HUES48 (cell line): ENCODE data around the gene MTPN.

ENCODE experiments used
- H3K27ac ChIP-seq: one replicate; pipeline ENCODE4 v1.7.0; 2013; ENCODE audit warnings: low read depth, low read length, inconsistent platforms
- H3K27me3 ChIP-seq: 2 replicates; pipeline ENCODE4 v1.6.1; 2013; ENCODE audit warnings: mild to moderate bottlenecking, low read length; ENCODE audit not compliant: control insufficient read depth, insufficient read depth
- H3K36me3 ChIP-seq: 2 replicates; pipeline ENCODE4 v1.6.1; 2013; ENCODE audit warnings: low read length; ENCODE audit not compliant: control insufficient read depth, insufficient read depth
- H3K4me1 ChIP-seq: 2 replicates; pipeline ENCODE4 v1.6.1; 2013; ENCODE audit warnings: mild to moderate bottlenecking, low read length; ENCODE audit not compliant: control insufficient read depth, insufficient read depth
- H3K4me3 ChIP-seq: 2 replicates; pipeline ENCODE4 v1.5.1; 2013; ENCODE audit warnings: mild to moderate bottlenecking, low read depth, low read length
- H3K9ac ChIP-seq: 2 replicates; pipeline ENCODE4 v1.6.1; 2013; ENCODE audit warnings: mild to moderate bottlenecking, low read depth, low read length, moderate library complexity
- H3K9me3 ChIP-seq: 2 replicates; pipeline ENCODE4 v1.6.1; 2013; ENCODE audit warnings: low read length; ENCODE audit not compliant: control insufficient read depth, insufficient read depth

MTPN gene

GRCh38 chr7:135981958-135982646 is 4.9 kb upstream of the MTPN start:
- Histone ChIP-seq H3K9ac (no peak overlapping the region), H3K27ac (peak overlapping the region; percentile 42), H3K4me3 (no peak overlapping the region), H3K9me3 (peaks cover 12% of the 10 kb centered on the region), H3K4me1 (peaks cover 6% of the 10 kb centered on the region; the same call in 1 of the 2 replicates), H3K36me3 (no peaks in the 10 kb centered on the region), H3K27me3 (no peaks in the 10 kb centered on the region)

- Histone ChIP-seq H3K36me3 (no peaks in the 10 kb centered on the region), H3K9me3 (peaks cover 5% of the 10 kb centered on the region), H3K9ac (no peak overlapping the region), H3K27me3 (no peaks in the 10 kb centered on the region), H3K4me3 (no peak overlapping the region), H3K27ac (no peak overlapping the region), H3K4me1 (peaks cover 11% of the 10 kb centered on the region)
These were observed 3.6 kb upstream of the MTPN start for GRCh38 chr7:135980665-135981180.

- no peak overlapping the region for H3K4me3 ChIP-seq
- H3K36me3 ChIP-seq, result no peaks in the 10 kb centered on the region
- no peak overlapping the region for H3K27ac ChIP-seq
- H3K9me3 ChIP-seq, result no peaks in the 10 kb centered on the region; the same call in 1 of the 2 replicates
- H3K27me3 ChIP-seq, result no peaks in the 10 kb centered on the region
- H3K9ac ChIP-seq, result no peak overlapping the region
- peaks cover 14% of the 10 kb centered on the region for H3K4me1 ChIP-seq
These were observed 2.9 kb upstream of the MTPN start for GRCh38 chr7:135980012-135980551.

- Histone ChIP-seq H3K9ac (no peak overlapping the region), H3K36me3 (0 out of 2 replicates have a peak, but pooled peaks cover 4% of the 10 kb centered on the region), H3K4me3 (no peak overlapping the region), H3K4me1 (peaks cover 14% of the 10 kb centered on the region), H3K9me3 (no peaks in the 10 kb centered on the region; the same call in 1 of the 2 replicates), H3K27me3 (no peaks in the 10 kb centered on the region), H3K27ac (no peak overlapping the region)
These were observed 2.4 kb upstream of the MTPN start for GRCh38 chr7:135979471-135980011.

GRCh38 chr7:135978624-135979023 is 1.5 kb upstream of the MTPN start:
- Histone ChIP-seq H3K27me3 (no peaks in the 10 kb centered on the region), H3K9ac (no peak overlapping the region), H3K4me1 (peaks cover 14% of the 10 kb centered on the region), H3K9me3 (no peaks in the 10 kb centered on the region), H3K4me3 (no peak overlapping the region), H3K27ac (no peak overlapping the region), H3K36me3 (peaks cover 10% of the 10 kb centered on the region)

- Histone ChIP-seq H3K9ac (no peak overlapping the region), H3K36me3 (peaks cover 13% of the 10 kb centered on the region), H3K27ac (no peak overlapping the region), H3K9me3 (no peaks in the 10 kb centered on the region), H3K4me1 (peaks cover 14% of the 10 kb centered on the region), H3K4me3 (peak overlapping the region; percentile 86), H3K27me3 (no peaks in the 10 kb centered on the region)
These were observed 545 bp upstream of the MTPN start for GRCh38 chr7:135977742-135978066.

GRCh38 chr7:135976312-135977006 is 700 bp downstream of the MTPN start:
- H3K4me3 ChIP-seq, result peak overlapping the region; percentile 86
- no peaks in the 10 kb centered on the region for H3K9me3 ChIP-seq
- H3K9ac ChIP-seq, result peak overlapping the region; percentile 69
- H3K36me3 ChIP-seq, result peaks cover 19% of the 10 kb centered on the region
- H3K4me1 ChIP-seq, result peaks cover 8% of the 10 kb centered on the region
- peak overlapping the region; percentile 77 for H3K27ac ChIP-seq
- H3K27me3 ChIP-seq, result no peaks in the 10 kb centered on the region

- peak overlapping the region; percentile 86; the same call in 1 of the 2 replicates for H3K4me3 ChIP-seq
- no peak overlapping the region for H3K9ac ChIP-seq
- no peaks in the 10 kb centered on the region for H3K27me3 ChIP-seq
These were observed 2.0 kb downstream of the MTPN start for GRCh38 chr7:135975166-135975565.

GRCh38 chr7:135974667-135975066 is 2.5 kb downstream of the MTPN start:
- H3K9ac ChIP-seq, result no peak overlapping the region
- H3K4me3 ChIP-seq, result no peak overlapping the region
- peaks cover 26% of the 10 kb centered on the region for H3K36me3 ChIP-seq

More at GRCh38 chr7:135975166-135975565, 2.0 kb downstream of the MTPN start:
- Histone ChIP-seq H3K9me3 (no peaks in the 10 kb centered on the region), H3K4me1 (peaks cover 8% of the 10 kb centered on the region), H3K36me3 (peaks cover 26% of the 10 kb centered on the region), H3K27ac (no peak overlapping the region)

GRCh38 chr7:135971366-135971725 is 5.8 kb downstream of the MTPN start:
- Histone ChIP-seq H3K4me1 (peaks cover 8% of the 10 kb centered on the region), H3K4me3 (no peak overlapping the region), H3K27ac (no peak overlapping the region), H3K36me3 (peaks cover 26% of the 10 kb centered on the region), H3K9me3 (no peaks in the 10 kb centered on the region), H3K27me3 (no peaks in the 10 kb centered on the region), H3K9ac (no peak overlapping the region)

More at GRCh38 chr7:135974667-135975066, 2.5 kb downstream of the MTPN start:
- Histone ChIP-seq H3K9me3 (no peaks in the 10 kb centered on the region), H3K27me3 (no peaks in the 10 kb centered on the region), H3K27ac (no peak overlapping the region), H3K4me1 (peaks cover 8% of the 10 kb centered on the region)
